IPS-18a (cell line): ENCODE data around the gene EN2.

ENCODE experiments used
- H3K27ac ChIP-seq: one replicate; pipeline ENCODE4 v1.5.1; 2013; ENCODE audit warnings: low read length
- H3K27me3 ChIP-seq: one replicate; pipeline ENCODE4 v1.6.1; 2013; ENCODE audit warnings: mild to moderate bottlenecking, low read length; ENCODE audit not compliant: control insufficient read depth, insufficient read depth
- H3K36me3 ChIP-seq: one replicate; pipeline ENCODE4 v1.6.1; 2013; ENCODE audit warnings: low read depth, low read length; ENCODE audit not compliant: control insufficient read depth
- H3K4me1 ChIP-seq: one replicate; pipeline ENCODE4 v1.6.1; 2013; ENCODE audit warnings: low read depth, low read length; ENCODE audit not compliant: control insufficient read depth
- H3K4me3 ChIP-seq: one replicate; pipeline ENCODE4 v1.5.1; 2013; ENCODE audit warnings: low read length
- H3K9ac ChIP-seq: one replicate; pipeline ENCODE4 v1.6.1; 2013; ENCODE audit warnings: mild to moderate bottlenecking, low read length, moderate library complexity
- H3K9me3 ChIP-seq: one replicate; pipeline ENCODE4 v1.6.1; 2013; ENCODE audit warnings: low read depth, low read length; ENCODE audit not compliant: control insufficient read depth

The EN2 gene

DNA sequence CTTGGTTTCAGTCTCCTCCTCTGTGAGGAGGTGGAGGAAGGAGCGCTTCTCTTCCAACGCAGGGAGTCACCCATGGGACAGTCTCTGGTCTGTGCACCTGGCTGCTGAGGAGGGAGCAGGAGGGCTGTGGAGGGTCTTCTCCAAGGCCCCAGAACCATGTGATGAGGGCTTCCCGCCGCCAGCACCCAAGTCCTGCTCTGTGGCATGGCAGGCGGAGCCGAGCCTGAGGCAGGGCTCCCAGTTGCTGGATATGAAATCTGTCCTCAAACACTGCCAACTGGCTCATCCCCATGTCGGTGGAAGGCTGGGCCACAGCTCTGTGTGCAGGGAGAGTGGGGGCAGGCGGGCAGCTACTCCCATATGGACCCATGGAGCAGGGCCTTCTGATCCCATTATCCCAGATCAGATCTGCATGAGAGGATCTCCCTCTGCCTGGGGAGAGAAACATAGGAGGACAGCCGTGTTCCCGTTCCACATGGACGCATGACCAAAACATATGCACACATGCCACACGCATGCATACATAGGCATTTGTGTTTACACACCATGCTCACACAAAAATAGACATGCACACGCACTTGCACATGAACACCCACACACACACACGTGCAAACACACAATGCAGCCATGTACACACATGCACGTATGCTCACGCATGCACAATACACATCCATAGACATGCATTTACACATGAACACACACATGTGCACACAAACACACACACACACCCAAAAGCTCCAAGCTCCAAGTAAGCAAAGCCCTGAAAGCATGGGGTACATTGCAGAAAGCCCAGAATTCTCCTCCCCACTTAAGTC, 38.8 kb upstream of the EN2 start:
- Histone ChIP-seq H3K9ac (no peak overlapping the region), H3K4me3 (no peak overlapping the region), H3K9me3 (no peaks in the 10 kb centered on the region), H3K4me1 (no peaks in the 10 kb centered on the region), H3K36me3 (no peaks in the 10 kb centered on the region), H3K27me3 (no peaks in the 10 kb centered on the region), H3K27ac (no peak overlapping the region)

DNA sequence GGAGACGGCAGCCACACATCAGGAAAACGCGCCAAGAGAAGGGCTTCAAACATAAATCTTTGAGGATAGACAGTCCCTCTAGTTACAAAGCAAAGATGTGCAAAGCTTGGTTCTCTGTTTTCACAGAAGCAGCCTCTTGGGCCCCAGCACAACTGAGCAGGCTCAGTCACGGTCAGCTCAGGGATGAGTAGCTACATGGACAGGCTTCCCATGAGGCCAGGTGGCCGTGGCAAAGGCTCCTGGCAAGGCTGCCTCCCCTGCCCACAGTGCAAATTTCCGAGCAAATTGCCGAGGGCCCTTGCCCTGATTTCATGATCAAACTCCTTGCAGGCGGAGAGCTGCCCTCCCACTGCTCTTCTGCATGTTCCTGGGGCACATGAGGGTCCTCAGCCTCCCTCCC, 37.8 kb upstream of the EN2 start:
- Histone ChIP-seq H3K9me3 (no peaks in the 10 kb centered on the region), H3K9ac (no peak overlapping the region), H3K36me3 (no peaks in the 10 kb centered on the region), H3K4me1 (no peaks in the 10 kb centered on the region), H3K27ac (no peak overlapping the region), H3K4me3 (no peak overlapping the region), H3K27me3 (no peaks in the 10 kb centered on the region)

DNA sequence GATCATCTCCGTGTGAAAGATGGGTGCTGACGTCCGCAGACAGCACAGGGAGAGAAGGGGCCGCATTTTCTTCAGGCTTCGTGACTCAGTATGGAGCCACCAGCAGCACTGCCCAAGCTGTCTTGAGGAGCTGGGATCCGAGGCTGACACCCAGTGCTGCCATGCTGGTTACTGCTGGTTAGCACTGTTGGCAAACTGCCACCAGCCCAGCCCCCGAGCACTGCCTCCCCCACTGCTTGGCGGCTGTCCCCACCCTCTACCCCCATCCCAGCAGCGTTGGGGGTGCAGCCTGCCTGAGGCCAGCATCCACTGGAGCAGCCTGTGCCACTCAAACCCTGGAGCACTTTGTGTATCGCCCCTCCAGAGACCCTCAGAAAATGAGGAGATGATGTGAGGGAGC, 35.8 kb upstream of the EN2 start:
- no peaks in the 10 kb centered on the region for H3K36me3 ChIP-seq
- H3K4me3 ChIP-seq, result no peak overlapping the region
- no peak overlapping the region for H3K9ac ChIP-seq
- no peaks in the 10 kb centered on the region for H3K9me3 ChIP-seq
- H3K27me3 ChIP-seq, result no peaks in the 10 kb centered on the region
- H3K4me1 ChIP-seq, result no peaks in the 10 kb centered on the region
- H3K27ac ChIP-seq, result no peak overlapping the region

DNA sequence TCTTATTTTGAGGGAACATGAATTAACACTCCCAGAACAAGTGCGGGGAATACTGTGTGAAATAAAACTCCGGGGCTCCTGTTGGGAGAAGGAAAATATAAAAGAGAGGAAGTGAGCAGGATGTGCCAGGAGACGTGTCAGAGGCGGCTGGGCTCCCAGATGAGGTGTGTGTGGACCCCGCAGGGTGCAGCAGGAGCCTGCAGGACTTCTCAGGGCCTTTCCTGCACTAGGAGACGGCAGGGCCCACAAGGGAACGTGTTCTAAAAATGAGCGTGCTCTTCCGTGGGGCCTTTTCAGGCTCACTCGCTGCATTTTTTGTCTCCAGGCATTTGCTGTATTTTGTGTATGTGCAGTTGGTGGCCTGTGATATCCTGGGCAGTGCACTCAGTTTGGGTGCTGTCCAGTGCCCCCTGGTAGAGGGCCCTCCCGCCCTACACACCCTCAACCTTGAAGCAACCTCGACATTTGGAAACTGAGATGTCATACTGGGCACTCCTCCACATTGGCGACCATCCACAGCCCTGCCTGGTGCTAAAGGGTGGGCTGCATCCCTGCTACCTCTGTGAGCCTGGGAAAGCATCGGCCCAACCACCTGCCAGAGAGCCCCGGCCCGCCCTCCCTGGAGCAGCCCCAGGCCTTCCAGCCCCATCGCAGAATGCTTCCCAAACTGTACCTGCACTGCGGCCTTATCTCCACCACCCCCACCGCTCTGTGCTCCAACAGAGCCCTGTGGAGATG, 35.2 kb upstream of the EN2 start:
- Histone ChIP-seq H3K27me3 (no peaks in the 10 kb centered on the region), H3K27ac (no peak overlapping the region), H3K9me3 (no peaks in the 10 kb centered on the region), H3K9ac (no peak overlapping the region), H3K4me1 (no peaks in the 10 kb centered on the region), H3K36me3 (no peaks in the 10 kb centered on the region), H3K4me3 (no peak overlapping the region)

DNA sequence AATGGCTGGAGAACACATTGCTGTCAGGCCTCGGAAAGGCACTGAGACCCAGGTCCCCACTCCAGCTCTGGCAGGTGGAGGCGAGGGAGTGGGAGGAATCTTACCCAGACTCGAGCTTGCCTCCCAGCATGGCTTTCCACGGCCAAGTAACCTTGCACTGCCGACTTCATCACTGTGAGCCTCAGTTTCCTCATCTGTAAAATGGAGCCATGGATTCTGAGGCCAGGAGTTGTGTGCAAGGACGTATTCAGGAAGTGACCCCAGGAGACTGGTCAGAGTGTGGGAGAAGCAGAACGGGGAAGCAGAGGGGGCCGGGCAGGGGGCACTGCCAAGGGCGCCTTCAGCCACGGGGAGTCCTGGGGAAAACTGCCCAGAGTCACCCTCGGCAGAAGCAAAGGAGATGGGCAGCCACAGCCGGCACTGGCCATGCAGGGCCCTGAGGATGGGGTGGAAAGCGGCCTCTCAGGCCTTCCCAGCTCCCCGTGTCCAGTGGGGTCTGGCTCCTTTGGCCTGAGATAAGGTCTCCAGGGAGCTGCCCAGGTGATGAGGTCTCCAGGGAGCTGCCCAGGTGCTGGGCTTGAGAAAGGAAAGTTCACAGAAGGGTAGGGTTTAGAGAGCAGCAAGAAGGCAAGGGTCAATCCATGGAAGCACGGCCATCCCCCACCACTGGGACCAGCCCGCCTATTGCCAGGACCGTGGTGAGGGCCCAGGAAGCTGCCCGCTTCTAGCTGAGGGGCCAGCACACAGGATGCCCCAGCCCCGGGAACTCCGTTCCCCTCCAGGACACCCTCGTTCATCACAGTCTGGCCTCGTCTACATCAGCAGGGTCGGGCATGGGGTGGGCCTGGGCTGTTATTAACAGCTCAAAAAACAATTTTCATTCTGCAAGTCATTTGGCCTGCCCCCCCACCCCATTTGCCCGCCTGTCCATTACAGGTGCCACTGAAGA, 34.3 kb upstream of the EN2 start:
- H3K27ac ChIP-seq, result no peak overlapping the region
- no peak overlapping the region for H3K4me3 ChIP-seq
- H3K9ac ChIP-seq, result no peak overlapping the region
- no peaks in the 10 kb centered on the region for H3K9me3 ChIP-seq
- no peaks in the 10 kb centered on the region for H3K4me1 ChIP-seq
- H3K36me3 ChIP-seq, result no peaks in the 10 kb centered on the region
- H3K27me3 ChIP-seq, result no peaks in the 10 kb centered on the region

DNA sequence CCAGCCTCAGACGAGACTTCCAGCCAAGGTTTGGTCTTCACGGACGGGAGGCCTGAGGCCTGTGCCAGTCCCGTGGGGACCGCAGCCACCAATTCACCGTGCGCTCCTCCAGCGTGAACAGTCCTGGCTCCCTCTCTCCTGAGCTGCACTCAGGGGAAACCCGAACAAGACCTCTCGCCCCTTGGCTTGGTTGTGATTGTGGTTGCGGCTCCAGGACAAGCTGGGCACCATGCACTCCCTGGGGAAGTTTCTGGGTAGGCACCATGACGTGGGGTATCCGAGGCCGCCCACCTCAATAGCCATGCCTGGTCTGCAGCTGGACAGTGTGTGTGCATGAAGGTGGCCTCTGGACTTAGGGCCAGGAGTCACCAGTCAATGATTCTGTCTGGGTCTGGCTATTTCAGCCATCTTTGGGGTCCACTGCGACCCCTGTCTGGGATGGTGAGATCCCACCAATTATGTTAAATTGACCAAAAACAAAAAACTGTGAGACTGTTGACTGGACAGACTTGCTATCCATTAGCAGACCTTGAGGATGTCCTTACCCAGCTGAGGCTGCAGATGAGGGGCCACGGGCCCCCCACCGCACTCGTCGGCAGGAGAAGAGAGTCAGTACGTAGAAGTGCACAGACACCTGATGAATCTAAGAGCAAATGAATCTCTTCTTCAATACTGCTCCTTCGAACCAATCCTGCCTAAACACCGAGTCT, 33.5 kb upstream of the EN2 start:
- Histone ChIP-seq H3K9me3 (no peaks in the 10 kb centered on the region), H3K27me3 (no peaks in the 10 kb centered on the region), H3K27ac (no peak overlapping the region), H3K4me3 (no peak overlapping the region), H3K4me1 (no peaks in the 10 kb centered on the region), H3K36me3 (no peaks in the 10 kb centered on the region), H3K9ac (no peak overlapping the region)

DNA sequence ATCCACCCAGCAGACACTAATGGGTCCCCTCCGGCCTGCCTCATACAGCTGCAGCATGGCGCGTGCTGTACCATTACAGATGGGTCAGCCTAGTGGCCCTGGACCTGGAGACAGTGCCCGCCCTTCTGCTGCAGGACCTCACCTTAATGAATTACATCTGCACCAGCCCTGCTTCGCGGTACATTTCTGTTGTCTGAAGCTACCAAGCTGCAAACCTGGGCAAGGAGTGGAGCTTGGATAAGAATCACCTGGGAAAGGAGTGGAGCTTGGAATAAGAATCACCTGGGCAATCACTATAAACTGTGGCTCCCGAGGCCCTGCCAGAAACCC, 33.0 kb upstream of the EN2 start:
- no peak overlapping the region for H3K4me3 ChIP-seq
- no peaks in the 10 kb centered on the region for H3K9me3 ChIP-seq
- no peak overlapping the region for H3K27ac ChIP-seq
- H3K9ac ChIP-seq, result no peak overlapping the region
- no peaks in the 10 kb centered on the region for H3K4me1 ChIP-seq
- no peaks in the 10 kb centered on the region for H3K27me3 ChIP-seq
- H3K36me3 ChIP-seq, result no peaks in the 10 kb centered on the region

DNA sequence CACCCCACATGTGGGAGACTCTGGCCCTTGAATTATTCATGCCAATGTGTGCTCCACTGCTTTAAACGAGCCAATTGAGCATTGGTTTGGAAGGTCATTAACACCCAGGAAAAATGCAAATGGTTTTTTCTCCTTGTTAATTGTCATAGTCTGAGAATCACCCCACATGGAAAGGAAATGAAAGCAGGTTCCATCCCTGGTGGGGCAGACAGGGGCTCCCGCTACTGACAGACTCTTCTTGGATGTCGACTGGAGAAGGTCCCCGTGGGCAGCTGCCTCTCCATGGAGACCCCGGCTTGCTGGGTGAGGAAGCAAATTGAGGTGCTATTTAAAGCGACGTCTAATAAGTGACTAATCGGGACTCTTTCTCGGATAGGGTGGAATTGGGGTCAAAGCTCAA, 32.0 kb upstream of the EN2 start:
- Histone ChIP-seq H3K9ac (no peak overlapping the region), H3K27me3 (no peaks in the 10 kb centered on the region), H3K27ac (no peak overlapping the region), H3K4me3 (no peak overlapping the region), H3K4me1 (no peaks in the 10 kb centered on the region), H3K36me3 (no peaks in the 10 kb centered on the region), H3K9me3 (no peaks in the 10 kb centered on the region)

DNA sequence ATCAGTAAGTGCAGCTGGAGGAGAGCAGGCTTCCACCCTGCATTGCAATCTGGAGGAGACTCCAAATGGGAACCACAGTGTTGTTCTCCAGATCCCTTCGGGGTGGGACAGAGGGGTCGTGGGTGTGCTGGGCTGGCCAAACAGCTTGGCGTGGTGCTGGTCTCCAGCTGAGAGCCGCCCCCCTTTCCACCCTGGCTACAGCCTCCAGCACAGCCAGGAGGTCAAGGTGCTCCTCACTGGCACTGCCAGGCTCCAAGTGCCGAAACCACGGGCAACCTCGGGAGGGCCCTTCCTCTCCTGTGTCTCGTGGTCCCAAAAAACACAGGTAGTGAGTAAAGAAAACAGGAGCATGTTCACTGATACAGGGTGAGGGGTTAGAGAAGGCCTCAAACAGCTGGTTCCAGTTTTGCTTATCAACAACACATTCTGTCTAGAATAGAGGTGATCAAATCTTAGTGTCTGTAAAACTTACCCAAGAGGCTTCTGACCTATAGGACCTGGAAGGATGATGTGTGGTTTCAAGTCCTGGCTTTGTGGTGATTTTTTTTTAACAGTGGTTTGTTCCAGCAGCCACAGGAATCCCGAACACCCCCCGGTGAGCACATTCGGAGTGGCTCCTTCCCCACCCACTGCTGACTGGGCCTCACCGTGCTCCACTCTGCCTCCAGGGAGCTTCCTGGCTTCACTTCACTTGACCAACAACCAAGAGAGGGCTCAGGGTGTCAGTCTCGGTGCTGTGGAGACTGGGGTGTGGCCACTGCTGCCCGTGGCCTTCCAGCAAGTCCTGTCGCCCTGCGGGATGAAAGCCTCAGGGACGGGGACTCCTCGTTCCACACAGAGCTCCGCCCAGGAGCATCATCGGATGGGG, 31.2 kb upstream of the EN2 start:
- H3K4me1 ChIP-seq, result no peaks in the 10 kb centered on the region
- no peaks in the 10 kb centered on the region for H3K9me3 ChIP-seq
- H3K36me3 ChIP-seq, result no peaks in the 10 kb centered on the region
- no peak overlapping the region for H3K9ac ChIP-seq
- H3K27ac ChIP-seq, result no peak overlapping the region
- H3K27me3 ChIP-seq, result peaks cover 7% of the 10 kb centered on the region
- H3K4me3 ChIP-seq, result no peak overlapping the region

DNA sequence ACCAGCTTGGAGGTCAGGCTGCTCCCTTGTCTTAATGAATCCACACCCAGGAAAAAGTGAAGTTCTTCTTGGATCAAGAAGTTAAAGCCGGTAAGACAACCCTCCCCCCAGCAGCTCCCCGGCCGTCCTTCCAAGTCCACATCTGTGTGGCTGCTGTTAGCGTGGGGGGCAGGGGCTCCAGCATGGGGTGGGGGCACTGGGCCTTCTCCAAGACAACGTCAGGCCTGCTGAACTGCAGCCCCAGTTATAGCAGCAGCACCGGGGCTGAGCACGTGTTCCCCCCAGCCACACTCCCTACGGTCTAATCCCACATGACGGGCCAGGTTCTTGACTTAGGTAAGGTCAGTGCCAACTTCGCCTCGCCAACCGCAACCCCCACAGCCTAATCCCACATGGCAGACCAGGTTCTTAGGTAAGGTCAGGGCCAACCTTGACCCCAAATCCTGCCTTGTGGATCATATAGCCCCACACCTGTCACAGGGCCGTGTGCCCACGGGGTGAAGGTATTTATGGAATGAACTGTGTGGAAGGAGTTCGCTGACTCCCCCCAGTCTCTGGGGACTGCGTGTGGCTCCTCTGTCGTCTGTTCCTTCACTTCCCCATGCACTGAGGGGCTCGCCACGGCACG, 30.4 kb upstream of the EN2 start:
- Histone ChIP-seq H3K4me1 (no peaks in the 10 kb centered on the region), H3K9ac (no peak overlapping the region), H3K4me3 (no peak overlapping the region), H3K9me3 (no peaks in the 10 kb centered on the region), H3K27me3 (peaks cover 10% of the 10 kb centered on the region), H3K36me3 (no peaks in the 10 kb centered on the region), H3K27ac (no peak overlapping the region)
